HCT116 (cell line): ENCODE measurements around the gene CABLES1.

ENCODE experiments used
- CEBPB ChIP-seq: IDR thresholded peaks from 2 replicates; pipeline ENCODE4 v1.6.1; 2012; ENCODE audit warnings: low read depth
- CTCF ChIP-seq, 3 experiments: fragments of 200-600 bp in 1 of 3; sonication (generic) in 1 of 3; IDR thresholded peaks in 2 of 3; conservative IDR thresholded peaks in 1 of 3; 2 replicates each; pipeline ENCODE4 v1.5.1; 2012 to 2017; ENCODE audit warnings: low read depth in 2 of 3, low read length in 2 of 3, antibody characterized with exemption in 1 of 3, borderline replicate concordance in 1 of 3, control low read depth in 1 of 3, mild to moderate bottlenecking in 1 of 3, mixed read lengths in 1 of 3, mixed run types in 1 of 3, moderate library complexity in 1 of 3; ENCODE audit not compliant: insufficient read depth in 1 of 3
- EGR1 ChIP-seq: IDR thresholded peaks from 2 replicates; pipeline ENCODE4 v1.6.1; 2012; ENCODE audit warnings: low read depth
- EZH2 ChIP-seq: fragments of 200-600 bp; sonication (generic); IDR thresholded peaks from 2 replicates; pipeline ENCODE4 v1.6.1; 2017; ENCODE audit warnings: antibody characterized with exemption, mixed run types
- FOSL1 ChIP-seq: IDR thresholded peaks from 2 replicates; pipeline ENCODE4 v1.6.1; 2012; ENCODE audit warnings: low read depth
- MAX ChIP-seq: IDR thresholded peaks from 2 replicates; pipeline ENCODE4 v1.6.1; 2012
- POLR2A ChIP-seq: IDR thresholded peaks from 2 replicates; pipeline ENCODE4 v1.7.0; 2011; ENCODE audit warnings: borderline replicate concordance; ENCODE audit not compliant: insufficient read depth, insufficient read length; ENCODE audit errors: extremely low read depth
- POLR2AphosphoS5 ChIP-seq: IDR thresholded peaks from 2 replicates; pipeline ENCODE4 v1.6.1; 2011; ENCODE audit warnings: mild to moderate bottlenecking, low read depth, low read length, moderate library complexity
- SIN3A ChIP-seq: IDR thresholded peaks from 2 replicates; pipeline ENCODE4 v1.6.1; 2012; ENCODE audit warnings: low read depth
- SRF ChIP-seq: IDR thresholded peaks from 2 replicates; pipeline ENCODE4 v1.6.1; 2012; ENCODE audit warnings: low read depth
- TCF7L2 ChIP-seq: IDR thresholded peaks from 2 replicates; pipeline ENCODE4 v1.7.0; 2011; ENCODE audit warnings: borderline replicate concordance, inconsistent platforms; ENCODE audit not compliant: insufficient read depth, insufficient read length; ENCODE audit errors: extremely low read depth
- YY1 ChIP-seq: IDR thresholded peaks from 2 replicates; pipeline ENCODE4 v1.6.1; 2011; ENCODE audit warnings: low read length, low read depth, moderate library complexity, mild to moderate bottlenecking; ENCODE audit not compliant: insufficient replicate concordance; ENCODE audit errors: extremely low read depth
- ZBTB33 ChIP-seq: IDR thresholded peaks from 2 replicates; pipeline ENCODE4 v1.6.1; 2011; ENCODE audit warnings: mild to moderate bottlenecking, low read length, moderate library complexity; ENCODE audit not compliant: insufficient replicate concordance; ENCODE audit errors: extremely low read depth
- ZNF274 ChIP-seq: fragments of 200-500 bp; sonication (Bioruptor generic); IDR thresholded peaks from 2 replicates; pipeline ENCODE4 v1.6.1; 2014; ENCODE audit warnings: mild to moderate bottlenecking, low read depth, low read length, inconsistent platforms

- TF ChIP-seq CTCF (IDR thresholded peaks at IDR 0.05 in 2 of 3, conservative IDR thresholded peaks at IDR 0.05 in 1 of 3; ENCODE audit: borderline replicate concordance in 1 of 3, insufficient read depth in 1 of 3, low read depth in 2 of 3, low read length in 2 of 3), result no peak
- no peak for TF ChIP-seq ZBTB33
- TF ChIP-seq CEBPB, result no peak
- TF ChIP-seq EZH2, result no peak
- TF ChIP-seq SRF, result no peak
- TF ChIP-seq FOSL1, result no peak
- TF ChIP-seq ZNF274, result no peak
- TF ChIP-seq POLR2AphosphoS5, result no peak
- no peak for TF ChIP-seq TCF7L2
- TF ChIP-seq EGR1, result no peak
- TF ChIP-seq YY1, result no peak
- no peak for TF ChIP-seq POLR2A
- TF ChIP-seq SIN3A, result no peak
- no peak for TF ChIP-seq MAX
Measured at GRCh38 chr18:23243816-23244215, 108.5 kb downstream of the CABLES1 start.
